IMR-90 (cell line): ENCODE results near the gene NR6A1. TPM values are rescaled to one million over a fixed set of nuclear protein-coding genes. Genes with fewer than 3 reads are reported as not detected.

ENCODE experiments used
- ATAC-seq: fragments of 200-7000 bp; cut with Tn5 transposase; 2 replicates; pipeline ENCODE4 v1.9.1; 2020; ENCODE audit warnings: low read depth, mild to moderate bottlenecking, moderate library complexity
- BruUV-seq: library from RNA; stranded (reverse); fragments of 400-500 nt; replicated peaks from 2 replicates; lab custom pipeline; 2021; lab: Mats Ljungman, UMichigan
- CTCF ChIA-PET: fragments of 300-600 bp; formaldehyde crosslinking; extraction: SDS; loops from one replicate; lab custom pipeline; 2021; ENCODE audit warnings: antibody characterized with exemption; lab: Yijun Ruan, JAX
- POLR2A ChIA-PET: fragments of 300-600 bp; sonication (Branson Sonifier 250); formaldehyde crosslinking; loops from one replicate; lab custom pipeline; 2022; ENCODE audit warnings: antibody characterized with exemption; ENCODE audit not compliant: unreplicated experiment; lab: Charles Lee
- DNase-seq: peaks from one replicate; pipeline ENCODE4 v3.0.0; 2013
- H2AFZ ChIP-seq: replicated peaks from 2 replicates; pipeline ENCODE3; 2013; ENCODE audit warnings: low read length, mild to moderate bottlenecking; ENCODE audit not compliant: poor library complexity
- H2AK5ac ChIP-seq: 2 replicates; pipeline ENCODE4 v1.6.1; 2013; ENCODE audit warnings: low read depth, low read length, inconsistent platforms
- H2AK9ac ChIP-seq: replicated peaks from 2 replicates; pipeline ENCODE3; 2013; ENCODE audit warnings: mild to moderate bottlenecking, low read depth, low read length, moderate library complexity; ENCODE audit not compliant: poor library complexity
- H2BK120ac ChIP-seq: 2 replicates; pipeline ENCODE4 v1.6.1; 2013; ENCODE audit warnings: low read depth, low read length, inconsistent platforms
- H2BK15ac ChIP-seq: 3 replicates; pipeline ENCODE4 v1.6.1; 2013; ENCODE audit warnings: low read depth, low read length, inconsistent platforms
- H2BK20ac ChIP-seq: 2 replicates; pipeline ENCODE4 v1.6.1; 2013; ENCODE audit warnings: low read depth, mild to moderate bottlenecking, inconsistent platforms, low read length, moderate library complexity
- H2BK5ac ChIP-seq: 2 replicates; pipeline ENCODE4 v1.6.1; 2013; ENCODE audit warnings: mild to moderate bottlenecking, low read depth, low read length, inconsistent platforms; ENCODE audit not compliant: poor library complexity, severe bottlenecking
- H3K14ac ChIP-seq: replicated peaks from 2 replicates; pipeline ENCODE4 v1.6.1; 2013; ENCODE audit warnings: low read depth, low read length, inconsistent platforms
- H3K18ac ChIP-seq: 2 replicates; pipeline ENCODE4 v1.6.1; 2013; ENCODE audit warnings: low read depth, low read length, control low read depth
- H3K23ac ChIP-seq: 2 replicates; pipeline ENCODE4 v1.6.1; 2013; ENCODE audit warnings: low read depth, low read length, inconsistent platforms
- H3K27ac ChIP-seq: 2 replicates; pipeline ENCODE4 v1.5.1; 2013; ENCODE audit warnings: mild to moderate bottlenecking, control low read depth, low read length; ENCODE audit not compliant: insufficient read depth
- H3K27me3 ChIP-seq: 2 replicates; pipeline ENCODE4 v1.6.1; 2013; ENCODE audit warnings: low read length; ENCODE audit not compliant: control insufficient read depth, insufficient read depth
- H3K36me3 ChIP-seq: 2 replicates; pipeline ENCODE4 v1.6.1; 2013; ENCODE audit warnings: low read length, mixed read lengths; ENCODE audit not compliant: control insufficient read depth, insufficient read depth
- H3K4ac ChIP-seq: 2 replicates; pipeline ENCODE4 v1.6.1; 2013; ENCODE audit warnings: low read depth, low read length, inconsistent platforms
- H3K4me1 ChIP-seq: 2 replicates; pipeline ENCODE4 v1.6.1; 2013; ENCODE audit warnings: low read length, mixed read lengths; ENCODE audit not compliant: control insufficient read depth, insufficient read depth
- H3K4me2 ChIP-seq: 2 replicates; pipeline ENCODE4 v1.6.1; 2013; ENCODE audit warnings: low read depth, mild to moderate bottlenecking, control low read depth, low read length, moderate library complexity
- H3K4me3 ChIP-seq: 2 replicates; pipeline ENCODE4 v1.5.1; 2013; ENCODE audit warnings: low read depth, mild to moderate bottlenecking, control low read depth, low read length, moderate library complexity; ENCODE audit not compliant: insufficient read depth
- H3K56ac ChIP-seq: 2 replicates; pipeline ENCODE4 v1.6.1; 2013; ENCODE audit warnings: low read length, inconsistent platforms; ENCODE audit not compliant: insufficient read depth; ENCODE audit errors: extremely low read depth
- H3K79me1 ChIP-seq, 2 experiments: 2 replicates each; pipeline ENCODE4 v1.6.1; 2013; ENCODE audit warnings: low read length in 2 of 2, inconsistent platforms in 1 of 2, low read depth in 1 of 2
- H3K9ac ChIP-seq: 2 replicates; pipeline ENCODE4 v1.6.1; 2013; ENCODE audit warnings: low read depth, low read length, control low read depth
- H3K9me1 ChIP-seq: 2 replicates; pipeline ENCODE4 v1.6.1; 2013; ENCODE audit warnings: low read length, inconsistent platforms; ENCODE audit not compliant: insufficient read depth
- H3K9me3 ChIP-seq: 2 replicates; pipeline ENCODE4 v1.6.1; 2013; ENCODE audit warnings: low read length; ENCODE audit not compliant: control insufficient read depth, insufficient read depth
- H4K20me1 ChIP-seq: 2 replicates; pipeline ENCODE4 v1.6.1; 2013; ENCODE audit warnings: low read length, inconsistent platforms; ENCODE audit not compliant: insufficient read depth
- H4K5ac ChIP-seq: 2 replicates; pipeline ENCODE4 v1.6.1; 2013; ENCODE audit warnings: mild to moderate bottlenecking, low read depth, low read length, control low read depth
- H4K8ac ChIP-seq, 2 experiments: 2 replicates each; pipeline ENCODE4 v1.6.1; 2013; ENCODE audit warnings: low read depth in 2 of 2, low read length in 2 of 2, control low read depth in 1 of 2, inconsistent platforms in 1 of 2
- H4K91ac ChIP-seq: 2 replicates; pipeline ENCODE4 v1.6.1; 2013; ENCODE audit warnings: low read depth, low read length, inconsistent platforms; ENCODE audit not compliant: insufficient read depth
- CEBPB ChIP-seq: IDR thresholded peaks from 2 replicates; pipeline ENCODE4 v1.6.1; 2012; ENCODE audit warnings: low read depth, low read length, improper control_type of control experiment
- CHD1 ChIP-seq: IDR thresholded peaks from 2 replicates; pipeline ENCODE4 v1.6.1; 2012; ENCODE audit warnings: low read depth, low read length, improper control_type of control experiment
- MAFK ChIP-seq: IDR thresholded peaks from 2 replicates; pipeline ENCODE4 v1.6.1; 2012; ENCODE audit warnings: low read depth, low read length, improper control_type of control experiment
- MXI1 ChIP-seq: IDR thresholded peaks from 2 replicates; pipeline ENCODE4 v1.6.1; 2012; ENCODE audit warnings: low read depth, mild to moderate bottlenecking, low read length, moderate library complexity, borderline replicate concordance
- NFE2L2 ChIP-seq: fragments of 150-350 bp; IDR thresholded peaks from 2 replicates; pipeline ENCODE4 v1.6.1; 2016; ENCODE audit warnings: low read depth, mild to moderate bottlenecking, low read length
- WGBS, 2 experiments: methylation state at CpG; one replicate each; pipeline versions ENCODE4 v1.1.5 to v1.1.7; 2013; ENCODE audit warnings: missing lambda C conversion rate in 2 of 2; ENCODE audit not compliant: insufficient read length in 1 of 2; ENCODE audit errors: extremely low coverage in 2 of 2; 5-methylcytosine and 5-hydroxymethylcytosine counted together
- dilution Hi-C: fragments of 300-500 bp; cut with HindIII; formaldehyde crosslinking; loops from one replicate; pipeline ENCODE4 v1.14.3; 2018; ENCODE audit warnings: low sequenced_read_pairs; ENCODE audit not compliant: unreplicated experiment
- in situ Hi-C: fragments of 300-500 bp; cut with MboI; formaldehyde crosslinking; loops from 3 replicates; pipeline ENCODE4 v1.14.3; 2019; ENCODE audit warnings: low sequenced_read_pairs, inconsistent platforms, mixed read lengths
- intact Hi-C: fragments of 100-400 bp; cut with micrococcal nuclease; formaldehyde crosslinking; loops from 2 replicates; pipeline ENCODE4 v1.10.0; 2022
- polyA plus RNA-seq, 3 experiments: library from polyadenylated mRNA; depleted of rRNA; stranded (reverse); fragments of >200 nt; gene quantifications; 2 replicates each; pipeline ENCODE4 v1.2.3, GENCODE V29; 2012; ENCODE audit warnings: low replicate concordance in 1 of 3
- total RNA-seq: library from RNA; depleted of rRNA; stranded (reverse); fragments of >200 nt; gene quantifications from 2 replicates; pipeline ENCODE4 v1.2.3, GENCODE V29; 2012

NR6A1 gene
- total and polyA plus RNA-seq, 2 of the 4 experiments (the other 2 are of a cell fraction) = 0.14 to 0.36 TPM

GRCh38 chr9:124770359-124771020, 621 bp downstream of the NR6A1 start (continued):
- no peak for TF ChIP-seq CEBPB

GRCh38 chr9:124769549-124770358, 1.4 kb downstream of the NR6A1 start:
- CTCF ChIA-PET = interaction anchor here (0.6 to 9.5 kb wide), 6 partner anchors 44 to 1172 kb away, joined by 3 to 165 read pairs (median 3); partner anchors contain the start of gene WDR38
- no peak overlapping the region for H4K5ac ChIP-seq
- in situ Hi-C loops (loop anchor here (5.0 to 10.0 kb wide), 3 partner anchors 83 to 603 kb away; partner anchors contain the start of genes SCAI and WDR38), dilution Hi-C loops (no loop called here), intact Hi-C loops (no loop called here)
- H2AK5ac ChIP-seq = no peak overlapping the region
- peaks cover 12% of the 10 kb centered on the region for H4K20me1 ChIP-seq
- peak overlapping the region; percentile 87 for H3K23ac ChIP-seq
- ATAC-seq (no peak), DNase-seq (no peak)
- no TSS peak for BruUV-seq
- no peak overlapping the region for H2BK20ac ChIP-seq
- no peak overlapping the region for H3K14ac ChIP-seq
- H3K56ac ChIP-seq = no peak overlapping the region
- H3K27me3 ChIP-seq = peaks cover 51% of the 10 kb centered on the region
- no peak overlapping the region for H3K18ac ChIP-seq
- H3K4me2 ChIP-seq = peak overlapping the region; percentile 76
- H3K36me3 ChIP-seq = no peaks in the 10 kb centered on the region
- H3K4ac ChIP-seq = no peak overlapping the region
- peak overlapping the region; percentile 26 for H2AFZ ChIP-seq
- no peak overlapping the region for H4K8ac ChIP-seq
- WGBS, 2 experiments = 4% methylated on average over 24 of the region's 56 CpGs; no CpG with 5 or more reads in 1 of the 2 experiments
- H2BK120ac ChIP-seq = no peak overlapping the region
- no peak overlapping the region for H3K4me3 ChIP-seq
- H3K27ac ChIP-seq = no peak overlapping the region
- H3K9me1 ChIP-seq = no peaks in the 10 kb centered on the region
- H2BK5ac ChIP-seq = no peak overlapping the region
- peak overlapping the region; percentile 2 for H2AK9ac ChIP-seq
- POLR2A ChIA-PET = interaction anchor here (0.6 kb wide), 1 partner anchor 87 kb away, joined by 4 read pairs; no protein-coding TSS in a partner anchor
- H4K91ac ChIP-seq = no peak overlapping the region
- H2BK15ac ChIP-seq = no peak overlapping the region
- no peaks in the 10 kb centered on the region for H3K9me3 ChIP-seq
- H3K9ac ChIP-seq = no peak overlapping the region
- no peaks in the 10 kb centered on the region for H3K79me1 ChIP-seq
- H3K4me1 ChIP-seq = peaks cover 2% of the 10 kb centered on the region; the same call in 1 of the 2 replicates
- TF ChIP-seq NFE2L2 (no peak), MAFK (no peak), MXI1 (no peak), CHD1 (no peak)
